HG02938 (cell line): ENCODE results near the gene WLS.

Experiments
- ATAC-seq: cut with Tn5 transposase; IDR thresholded peaks from one replicate; pipeline ENCODE4 v1.9.1; 2021; ENCODE audit warnings: mild to moderate bottlenecking, moderate library complexity; ENCODE audit not compliant: unreplicated experiment

The WLS gene

DNA sequence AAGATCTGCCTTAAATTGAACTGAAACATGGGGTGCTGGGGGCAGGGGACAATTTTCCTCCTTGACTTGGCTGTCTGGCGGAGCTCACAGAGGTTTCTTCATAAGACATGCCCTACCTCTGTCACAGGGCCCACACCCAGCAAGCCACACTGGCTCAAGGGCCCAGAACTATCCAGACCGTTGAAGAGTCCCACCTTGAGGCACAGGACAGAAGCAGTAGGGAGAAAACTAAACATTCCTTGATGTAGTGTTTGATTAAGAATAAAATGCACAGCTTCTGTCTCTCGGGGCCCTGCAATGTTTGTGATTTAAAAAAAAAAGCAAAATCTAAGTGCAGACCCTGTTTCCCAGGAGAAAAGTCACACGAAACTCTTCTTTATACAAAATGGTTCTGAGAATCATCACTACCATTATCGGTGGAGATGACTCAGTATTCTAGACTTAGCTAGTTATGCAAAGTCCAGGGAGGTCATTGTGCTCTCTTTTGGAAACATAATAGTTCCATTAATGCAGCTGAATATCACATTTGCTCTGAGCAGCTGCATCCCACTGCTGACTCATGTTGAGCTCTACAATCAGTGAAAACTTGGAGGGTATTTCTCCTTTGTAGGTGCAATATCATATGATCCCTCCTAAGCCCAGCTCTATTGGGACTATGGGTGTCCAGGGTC, 128.3 kb downstream of the WLS start:
- no peak for ATAC-seq

DNA sequence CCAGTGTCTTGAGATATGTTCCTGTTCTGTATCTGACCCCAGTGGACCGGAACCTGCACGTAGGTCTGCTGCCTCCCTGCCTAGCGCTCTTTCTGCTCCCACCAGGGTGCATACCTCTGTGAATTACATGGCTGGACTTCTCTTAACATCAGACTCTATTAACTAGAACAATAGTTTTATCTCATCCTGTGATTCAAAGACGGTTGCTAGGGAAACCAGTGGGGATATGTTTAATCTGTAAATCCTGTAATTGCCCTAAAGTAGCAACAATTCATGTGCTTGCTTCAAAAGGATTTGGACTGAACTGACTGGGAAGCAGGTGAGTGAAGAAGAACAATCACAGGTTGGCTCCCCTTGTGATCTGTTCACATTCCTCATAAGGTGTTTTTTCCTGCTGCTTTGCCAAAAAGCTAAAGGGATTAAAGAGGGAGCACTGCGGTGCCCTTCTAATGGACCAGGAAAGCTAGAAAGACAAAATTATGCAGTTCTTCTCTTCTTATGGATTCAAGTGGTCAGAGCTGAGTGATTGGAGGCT, 129.2 kb downstream of the WLS start:
- ATAC-seq: no peak

DNA sequence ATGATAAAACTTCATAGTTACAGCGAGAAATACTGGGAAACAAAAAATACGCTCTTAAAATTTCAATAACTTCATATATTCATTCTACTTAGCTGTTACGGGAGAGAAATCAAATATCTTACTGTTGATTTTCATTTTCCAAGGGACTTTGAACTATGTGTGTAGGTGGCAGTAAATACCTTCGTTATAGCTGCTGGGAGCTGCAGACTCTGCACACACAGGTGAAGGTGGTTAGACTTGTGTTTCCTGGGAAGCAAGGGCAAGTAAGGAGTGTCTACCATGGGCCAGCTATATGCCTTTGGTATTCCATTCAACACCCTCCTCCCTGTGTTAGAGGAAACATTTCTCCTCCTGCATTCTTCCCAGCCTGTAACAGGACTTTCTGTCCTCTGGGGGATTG, 130.5 kb downstream of the WLS start:
- ATAC-seq: no peak

GRCh38 chr1:68100571-68100970, 131.8 kb downstream of the WLS start:
- no peak for ATAC-seq

DNA sequence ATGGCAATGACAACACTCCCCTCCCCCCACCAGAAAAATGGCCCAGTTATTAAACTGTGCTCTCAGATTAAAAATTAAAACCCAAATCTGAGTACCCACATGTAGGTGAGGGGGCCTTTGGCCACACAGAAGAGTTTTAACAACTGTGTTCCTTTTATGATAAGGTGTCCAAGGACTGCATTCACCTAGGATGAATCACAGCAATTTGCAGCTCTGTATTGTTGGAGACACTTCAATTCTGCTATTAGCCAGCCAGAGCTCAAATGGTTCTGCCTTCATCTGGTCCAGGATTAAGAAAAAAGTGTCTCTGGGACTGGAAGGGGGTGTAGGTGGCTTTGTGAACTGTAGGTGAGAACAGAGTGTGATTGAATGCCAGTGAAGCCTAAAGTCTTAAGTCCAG, 138.6 kb downstream of the WLS start:
- ATAC-seq: no peak

- ATAC-seq: no peak
Observed at GRCh38 chr1:68087184-68087583, 145.1 kb downstream of the WLS start.

GRCh38 chr1:68085752-68086151, 146.6 kb downstream of the WLS start:
- no peak for ATAC-seq

DNA sequence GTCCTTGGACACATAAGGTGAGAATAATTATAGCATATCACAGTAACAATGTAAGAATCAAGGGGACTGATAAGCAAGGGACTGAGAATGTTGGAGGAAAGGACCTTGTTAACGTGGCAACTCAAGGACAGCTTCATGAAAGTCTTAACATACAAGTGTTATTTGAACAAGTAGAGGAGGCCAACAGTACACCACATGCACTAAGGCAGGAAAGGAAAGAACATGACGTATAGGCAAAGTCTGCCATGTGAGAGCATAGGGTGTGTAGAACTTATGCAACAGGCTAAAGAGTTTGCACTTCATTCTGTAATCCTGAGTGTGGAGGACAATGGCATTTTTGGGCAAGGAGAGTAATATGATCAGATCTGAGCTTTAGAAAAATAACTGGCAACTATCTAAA, 148.6 kb downstream of the WLS start:
- ATAC-seq: no peak

- no peak for ATAC-seq
Observed at GRCh38 chr1:68081775-68082283, 150.5 kb downstream of the WLS start.

DNA sequence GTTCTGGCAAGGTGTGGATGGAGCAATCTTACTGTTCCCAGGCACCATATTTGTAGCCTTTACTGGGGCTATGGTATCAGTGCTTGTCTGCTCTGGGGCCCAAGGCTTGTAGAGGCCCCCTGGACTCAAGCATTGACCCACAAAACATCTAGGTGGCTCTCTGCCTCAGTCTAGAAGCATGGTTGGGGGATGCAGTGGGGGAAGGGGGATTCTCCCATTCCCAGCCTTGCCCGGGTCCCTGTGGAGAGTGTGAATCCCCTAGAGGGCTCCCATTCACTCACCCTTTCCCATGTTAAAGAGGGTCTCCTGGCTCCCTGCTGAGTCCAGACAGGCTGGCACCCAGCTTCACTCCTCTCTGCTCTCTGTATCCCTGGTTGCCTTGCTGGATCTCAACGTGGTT, 153.7 kb downstream of the WLS start:
- no peak for ATAC-seq
